ENCODE data around the gene FAM47E.
A peak's percentile ranks its signal among the peaks of the same experiment; 100 is the strongest.

Gene FAM47E, protein sequence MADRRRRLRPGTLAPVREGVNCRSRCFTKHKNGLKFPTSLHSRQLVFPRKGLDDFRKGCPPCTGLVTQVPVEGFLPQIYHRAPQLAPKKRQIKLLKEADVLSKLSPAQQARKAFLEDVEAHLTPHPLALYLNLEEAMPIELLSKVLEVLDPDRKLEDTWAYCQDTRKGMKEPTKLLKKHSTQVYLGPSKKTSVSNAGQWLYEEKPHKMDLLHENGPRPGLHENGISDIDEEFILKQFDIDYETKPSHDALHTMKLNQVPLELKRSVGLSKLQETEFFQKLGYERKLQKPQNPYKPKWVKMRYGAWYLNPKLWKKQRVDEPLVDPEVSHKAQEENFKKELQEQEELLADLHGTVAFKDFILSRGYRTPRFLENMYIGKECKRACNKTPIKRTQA

DNA sequence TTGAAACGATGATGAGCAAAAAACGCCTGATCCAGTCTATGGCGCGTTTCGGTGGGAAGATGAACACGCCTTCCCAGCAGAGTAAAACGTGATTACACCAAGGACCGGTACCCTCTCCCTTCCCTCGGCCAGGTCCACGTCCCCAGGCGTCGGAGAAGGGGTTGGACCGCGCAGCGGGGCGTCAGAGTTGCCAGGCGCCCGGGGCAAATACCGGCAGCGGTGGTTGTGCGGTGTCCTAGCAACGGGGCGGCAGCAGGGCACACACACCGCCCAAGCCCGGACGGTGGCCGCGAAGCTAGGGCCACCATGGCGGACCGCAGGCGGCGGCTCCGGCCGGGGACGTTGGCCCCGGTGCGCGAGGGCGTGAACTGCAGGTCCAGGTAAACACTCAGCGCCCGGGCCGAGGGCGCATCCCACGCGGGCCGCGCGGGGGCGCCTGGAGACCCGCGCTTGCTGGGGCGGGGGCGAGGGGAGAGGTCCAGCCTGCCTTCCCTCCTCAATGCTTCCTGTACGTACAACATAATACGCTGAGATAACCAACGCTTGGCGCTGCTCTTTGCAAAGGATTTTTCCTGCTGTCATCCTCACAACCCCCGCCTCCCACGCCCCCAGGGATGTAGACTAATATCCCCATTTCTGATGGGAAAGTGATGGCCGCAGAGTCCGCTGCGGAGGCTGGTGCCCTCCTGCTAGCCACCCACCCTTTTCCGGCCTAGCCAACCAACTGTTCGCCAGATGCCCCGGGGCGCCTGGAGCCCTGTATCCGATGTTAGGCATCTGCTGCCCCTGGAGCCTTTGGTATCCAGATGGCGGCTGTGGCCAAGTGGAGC is at the start of gene FAM47E:
Gene FAM47E, plus strand, starts transcription at position 281 of the 830 bp plus-strand sequence. Its CDS starts 26 bp downstream, at position 307.
- no peak for DNase-seq

- no peak for DNase-seq
Measured at GRCh38 chr4:76203541-76203940, 48.0 kb upstream of the FAM47E start.

- no peak for DNase-seq
Measured at GRCh38 chr4:76204936-76205335, 46.6 kb upstream of the FAM47E start.

DNA sequence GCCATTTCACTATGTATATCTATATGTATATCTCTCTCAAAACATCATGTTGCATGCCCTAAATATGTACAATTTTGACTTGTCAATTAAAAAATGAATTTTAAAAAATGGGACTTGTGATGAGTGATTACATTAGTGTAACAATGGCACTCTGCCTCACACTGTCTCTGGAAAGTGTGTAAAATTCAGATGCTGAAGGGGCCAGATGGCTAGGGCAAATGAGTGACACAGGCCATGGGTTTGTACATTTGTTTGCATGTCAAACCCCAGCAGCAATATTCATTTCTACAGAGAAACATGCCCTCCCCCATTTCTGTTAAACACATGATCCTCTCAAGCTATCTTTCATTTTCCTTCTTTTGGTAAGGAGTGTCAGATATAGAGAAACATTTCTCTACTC is 46.0 kb upstream of the FAM47E start:
- no peak for DNase-seq

GRCh38 chr4:76206222-76206942 is 45.1 kb upstream of the FAM47E start:
- DNase-seq, result peak; percentile 40

DNA sequence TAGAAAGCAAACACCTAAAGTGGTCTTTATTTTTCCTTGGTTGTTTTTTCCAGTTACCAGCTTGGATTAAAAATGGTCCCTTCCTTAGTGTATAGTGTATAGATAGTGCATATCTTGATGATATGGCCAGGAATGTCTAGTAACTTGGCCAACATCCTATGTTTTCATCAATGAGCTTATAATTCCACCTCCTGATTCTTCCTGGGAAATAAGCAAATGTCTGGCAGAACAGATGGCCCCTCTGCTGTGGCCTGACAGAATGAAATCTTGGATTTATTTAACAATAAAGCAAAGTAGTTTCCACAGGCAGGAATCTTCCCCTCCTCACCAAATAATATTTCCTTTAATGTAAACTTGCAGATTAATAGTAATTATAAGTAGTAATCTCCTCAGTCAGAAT is 44.0 kb upstream of the FAM47E start:
- DNase-seq, result no peak

- DNase-seq, result peak; percentile 85
Measured at GRCh38 chr4:76208005-76208765, 43.3 kb upstream of the FAM47E start.

DNA sequence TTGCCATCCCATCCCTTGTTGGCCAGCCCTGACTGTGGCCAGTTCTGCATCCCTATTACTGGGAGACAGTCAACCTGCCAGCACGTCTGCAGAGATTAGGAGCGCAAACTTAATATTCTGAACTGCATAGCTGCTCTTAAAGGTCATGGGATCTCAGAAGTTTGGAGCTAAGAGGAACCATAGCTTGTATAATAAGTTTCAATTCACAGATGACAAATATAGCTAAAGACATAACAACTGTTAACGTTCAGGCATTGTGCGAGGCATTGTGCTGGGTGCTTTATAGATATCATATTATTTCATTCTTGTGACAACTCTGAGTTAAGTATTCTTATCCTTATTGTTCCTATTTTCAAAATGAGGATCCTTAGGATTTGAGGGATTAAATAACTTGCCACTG is 41.6 kb upstream of the FAM47E start:
- DNase-seq, result no peak

- no peak for DNase-seq
Measured at GRCh38 chr4:76210452-76210851, 41.1 kb upstream of the FAM47E start.

DNA sequence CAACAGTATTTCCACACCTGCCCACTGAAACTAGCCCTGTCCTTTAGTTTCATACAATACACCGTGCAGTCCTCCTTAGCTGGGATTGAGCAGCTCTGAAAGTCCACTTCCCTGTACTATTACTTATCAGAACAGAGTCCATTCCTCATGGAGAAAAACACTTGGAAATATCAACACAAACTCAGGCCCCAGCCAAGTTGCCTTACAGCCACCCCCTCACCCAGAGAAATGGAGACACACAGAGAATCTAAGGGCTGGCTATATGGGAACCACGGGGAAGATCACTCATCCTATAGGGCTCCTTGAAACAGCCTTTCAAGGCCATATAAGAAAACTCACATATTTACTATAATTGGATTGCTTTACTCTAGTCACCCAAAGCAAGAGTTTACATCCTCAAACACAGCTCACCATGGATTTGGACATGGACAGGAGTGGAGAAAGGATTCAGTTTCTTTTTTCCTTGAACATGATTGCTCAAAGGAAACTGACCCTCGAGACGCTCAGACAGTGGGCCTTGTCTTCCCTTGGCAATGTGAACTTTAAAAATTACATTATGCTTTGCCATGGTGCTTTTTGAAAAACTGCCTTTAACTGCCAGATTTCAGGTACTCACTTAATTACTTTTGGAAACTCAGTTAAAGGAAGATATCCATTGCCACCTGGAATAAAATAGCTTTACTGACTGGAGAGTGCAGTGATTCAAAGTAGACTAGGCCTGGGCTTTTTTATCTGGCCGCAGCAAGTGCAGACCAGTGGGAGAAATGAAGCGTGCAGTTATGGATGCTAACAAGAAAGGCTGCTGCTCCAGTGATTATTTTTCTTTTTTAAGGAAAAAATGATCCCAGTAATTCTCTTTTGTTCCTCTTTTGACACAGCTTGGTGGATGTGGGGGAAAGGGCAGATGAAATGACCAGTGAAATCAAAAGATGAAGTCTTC is 39.5 kb upstream of the FAM47E start:
- DNase-seq, result no peak

GRCh38 chr4:76212851-76213414 is 38.6 kb upstream of the FAM47E start:
- DNase-seq, result no peak

GRCh38 chr4:76213415-76214176 is 37.9 kb upstream of the FAM47E start, which contains the start of gene SCARB2:
SCARB2 (minus strand) TSS chr4:76213824; CDS start chr4:76213543, 281 bp downstream.
- peak; percentile 71 for DNase-seq

DNA sequence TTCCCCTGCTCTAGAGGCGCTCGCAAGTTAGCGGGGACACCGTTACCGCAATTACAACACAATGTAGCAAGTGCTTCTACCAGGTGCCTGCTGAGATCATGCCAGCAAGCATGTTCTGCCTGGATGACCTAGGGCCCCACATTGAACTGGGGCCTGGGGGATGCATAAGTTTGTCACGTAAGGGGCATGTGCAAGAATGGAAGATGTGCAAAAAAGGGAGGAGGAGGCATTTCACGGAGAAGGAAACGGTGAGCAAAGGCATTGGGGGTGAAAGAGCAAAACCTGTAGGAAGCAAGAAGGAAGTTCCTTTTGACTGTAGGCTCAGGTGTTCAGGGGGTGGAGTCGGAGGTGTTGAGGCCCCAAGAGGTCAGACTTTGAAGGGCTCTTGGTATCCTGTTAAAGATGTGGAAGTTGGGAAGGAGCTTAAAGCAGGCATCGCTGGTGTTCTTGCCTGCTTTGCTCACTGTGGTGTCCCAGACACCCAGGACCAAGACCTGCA is 37.3 kb upstream of the FAM47E start:
- DNase-seq, result no peak

DNA sequence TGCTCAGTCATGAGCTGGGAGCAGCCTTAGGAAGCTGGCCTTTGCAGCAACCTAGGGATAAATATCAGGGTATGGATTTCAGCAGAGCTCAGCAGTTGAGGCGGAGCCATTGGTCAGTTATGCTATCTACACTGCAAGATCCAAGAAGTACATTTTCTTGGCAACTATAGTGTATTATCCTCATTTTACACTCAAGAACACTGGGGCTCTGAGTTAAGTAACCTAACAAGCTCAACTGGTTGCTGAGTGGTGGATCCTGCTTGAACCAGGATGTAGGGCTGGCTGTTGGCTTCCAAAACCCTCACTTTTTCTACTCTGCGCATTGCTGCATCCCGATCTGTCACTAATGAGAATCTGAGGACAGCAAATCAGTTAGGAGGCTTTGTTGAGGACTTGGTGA is 36.4 kb upstream of the FAM47E start:
- DNase-seq, result no peak

DNA sequence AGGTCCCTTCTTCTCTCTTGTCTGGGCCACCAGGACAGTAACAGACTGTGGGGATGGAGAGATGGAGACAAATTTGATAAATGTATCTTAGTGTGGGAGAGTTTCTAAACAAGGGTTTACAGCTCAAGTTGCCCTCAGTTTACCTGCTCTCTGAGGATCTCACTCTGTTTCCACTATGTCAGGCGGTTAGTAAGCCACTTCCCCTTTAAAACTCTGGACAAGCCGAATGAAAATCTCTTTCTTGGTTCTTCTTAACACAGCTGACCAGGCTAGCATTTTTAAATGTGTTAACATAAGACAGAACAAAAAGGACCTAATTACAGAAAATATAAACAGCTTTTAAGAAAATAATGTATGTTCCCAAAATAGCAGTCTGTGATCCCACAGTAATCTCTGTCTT is 35.0 kb upstream of the FAM47E start:
- DNase-seq, result no peak

GRCh38 chr4:76216975-76217814 is 34.3 kb upstream of the FAM47E start:
- DNase-seq, result no peak

- peak; percentile 64 for DNase-seq
Measured at GRCh38 chr4:76219299-76220055, 32.0 kb upstream of the FAM47E start.

GRCh38 chr4:76224171-76224570 is 27.4 kb upstream of the FAM47E start:
- no peak for DNase-seq
